HG03520 (cell line): ENCODE results near the gene NCAN.
"Not testable (repeated sequence)": the region's sequence is repeated elsewhere in the genome, so short reads cannot be mapped to it uniquely, and the experiment has no call there.

Experiments
- ATAC-seq: cut with Tn5 transposase; IDR thresholded peaks from one replicate; pipeline ENCODE4 v1.9.1; 2021; ENCODE audit warnings: mild to moderate bottlenecking, moderate library complexity; ENCODE audit not compliant: unreplicated experiment

The NCAN gene

DNA sequence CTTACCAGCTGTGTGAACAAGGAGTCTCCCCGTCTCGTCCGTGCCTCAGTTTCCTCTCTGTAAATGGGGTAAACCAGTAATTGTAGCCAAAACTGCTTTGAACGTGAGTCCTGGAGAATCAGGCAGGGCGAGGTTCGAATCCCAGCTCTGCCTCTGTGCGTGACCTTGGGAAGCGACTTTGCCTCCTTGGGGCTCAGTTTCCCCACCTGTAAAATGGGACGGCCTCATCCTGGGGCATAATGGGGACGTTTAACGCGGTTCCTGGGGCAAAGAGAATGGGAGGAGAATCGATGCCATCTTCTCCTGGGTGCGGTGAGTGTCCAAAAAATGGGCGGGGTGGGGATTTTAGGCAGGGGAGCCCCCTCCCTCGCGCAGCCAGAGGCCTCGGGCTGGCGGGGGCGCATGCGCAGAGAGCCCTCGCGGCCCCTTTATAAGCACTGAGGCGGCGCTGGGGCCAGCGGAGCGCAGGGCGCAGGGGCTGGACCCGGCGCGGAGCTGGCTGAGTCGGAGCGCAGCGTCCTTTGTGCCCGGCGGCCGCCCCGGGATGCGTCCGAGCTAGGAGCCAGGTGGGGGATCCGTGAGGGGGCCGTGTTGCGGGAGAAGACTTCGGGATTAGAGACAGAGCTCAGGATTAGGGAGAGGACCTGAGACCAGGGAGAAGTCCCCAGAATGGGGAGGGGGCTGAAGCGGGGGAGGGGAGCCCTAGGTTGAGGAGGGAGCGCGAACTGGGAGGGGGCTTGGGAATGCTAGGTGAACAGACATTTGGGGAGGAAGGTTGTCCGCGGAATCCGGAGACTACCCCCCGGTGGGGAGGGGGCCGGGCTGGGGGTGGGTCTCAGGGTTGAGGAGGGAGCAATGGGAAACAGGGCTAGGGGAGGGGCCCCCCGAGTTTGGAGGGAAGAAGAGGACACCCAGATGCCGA lies at the start of gene NCAN:
NCAN (plus strand) TSS at position 460 of the 922 bp plus-strand sequence. CDS start 4,996 bp downstream, outside the sequence.
- ATAC-seq, result no peak

DNA sequence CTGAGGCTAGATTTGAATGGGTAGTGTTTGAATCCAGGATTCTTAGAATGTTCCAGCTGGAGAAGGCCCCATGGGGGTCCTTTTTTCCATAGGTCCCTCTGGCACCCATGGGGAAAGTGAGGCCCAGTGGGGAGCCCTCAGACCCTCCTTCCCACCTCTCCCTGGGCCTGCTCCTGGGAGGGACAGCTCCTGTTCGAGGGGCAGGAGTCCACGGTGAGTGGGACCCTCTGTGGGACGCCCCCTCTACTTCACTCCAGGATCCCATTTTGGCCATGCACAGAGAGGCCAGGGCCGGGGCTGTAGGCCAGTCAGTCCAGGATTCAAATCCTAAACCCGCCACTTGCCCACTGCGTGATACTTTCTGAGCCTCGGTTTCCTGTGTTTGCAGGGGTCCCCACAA lies 49.3 kb upstream of the NCAN start:
- no peak for ATAC-seq

DNA sequence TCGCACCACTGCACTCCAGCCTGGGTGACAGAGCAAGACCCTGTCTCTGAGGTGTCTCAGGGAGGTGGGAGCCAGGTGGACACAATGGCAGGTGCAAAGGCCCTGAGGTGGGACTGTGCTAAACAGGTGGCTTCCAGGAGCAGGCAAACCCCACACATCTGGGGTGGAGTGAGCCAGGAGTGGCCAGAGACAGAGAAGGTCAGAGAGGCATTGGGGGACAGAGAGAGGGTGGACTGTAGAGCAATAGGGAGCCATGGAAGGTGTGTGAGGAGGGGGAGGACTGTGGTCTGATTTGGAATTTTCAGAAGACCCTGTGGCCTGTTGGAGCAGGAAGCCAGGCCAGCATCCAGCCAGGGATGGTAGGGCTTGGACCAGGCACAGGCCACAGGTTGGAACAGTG lies 46.4 kb upstream of the NCAN start:
- no peak for ATAC-seq

DNA sequence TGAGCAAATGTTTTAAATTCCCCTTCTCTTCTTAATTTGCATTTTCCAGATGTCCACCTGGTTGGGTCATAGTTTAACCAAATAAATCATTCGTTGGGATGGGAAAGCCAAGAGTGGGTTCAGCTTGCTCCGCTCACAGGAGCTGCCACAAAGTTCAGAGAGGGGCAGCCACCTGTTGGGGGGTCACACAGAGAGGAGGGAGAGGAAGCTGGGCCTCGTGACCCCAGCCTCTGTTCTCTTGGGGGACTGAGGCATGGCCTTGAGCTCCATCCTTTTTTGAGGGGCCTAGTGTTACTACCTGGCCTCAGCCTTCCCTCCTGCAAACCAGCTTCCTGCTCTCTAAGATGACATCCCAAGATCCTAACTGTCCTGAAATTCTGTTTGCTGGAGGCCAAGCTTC lies 44.1 kb upstream of the NCAN start:
- ATAC-seq, result no peak

DNA sequence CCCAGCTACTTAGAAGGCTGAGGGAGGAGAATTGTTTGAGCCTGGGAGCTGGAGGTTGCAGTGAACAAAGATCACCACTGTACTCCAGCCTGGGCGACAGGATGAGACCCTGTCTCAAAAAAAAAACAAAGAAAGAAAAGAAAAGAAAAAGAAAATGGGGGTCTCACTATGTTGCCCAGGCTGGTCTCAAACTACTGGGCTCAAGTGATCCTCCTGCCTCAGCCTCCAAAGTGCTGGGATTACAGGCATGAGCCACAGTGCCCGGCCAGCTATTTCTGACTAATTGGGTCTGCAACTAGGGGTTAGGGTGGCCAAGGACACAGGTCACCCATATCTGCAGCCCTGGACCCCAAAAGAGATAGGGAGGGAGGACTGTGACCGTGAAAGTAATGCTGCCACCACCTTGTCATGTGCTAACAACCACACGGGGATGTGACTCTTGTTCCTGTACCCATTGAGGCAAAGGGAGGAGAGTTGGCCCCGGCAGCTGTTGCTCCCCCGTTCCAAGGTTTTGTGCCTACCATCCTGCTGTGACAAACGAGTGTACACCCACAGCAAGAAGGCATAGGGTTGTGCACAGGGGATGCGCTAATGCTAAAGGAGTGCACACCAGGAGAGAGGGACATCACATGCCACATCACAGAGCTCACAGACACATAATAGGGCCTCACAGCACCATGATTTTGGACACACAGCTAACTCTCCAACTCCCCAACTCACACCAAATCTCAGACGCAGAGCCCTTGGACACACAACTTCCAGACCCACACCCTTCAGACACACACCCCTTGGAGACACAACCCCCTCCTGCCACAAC lies 42.3 kb upstream of the NCAN start:
- ATAC-seq, result no peak

DNA sequence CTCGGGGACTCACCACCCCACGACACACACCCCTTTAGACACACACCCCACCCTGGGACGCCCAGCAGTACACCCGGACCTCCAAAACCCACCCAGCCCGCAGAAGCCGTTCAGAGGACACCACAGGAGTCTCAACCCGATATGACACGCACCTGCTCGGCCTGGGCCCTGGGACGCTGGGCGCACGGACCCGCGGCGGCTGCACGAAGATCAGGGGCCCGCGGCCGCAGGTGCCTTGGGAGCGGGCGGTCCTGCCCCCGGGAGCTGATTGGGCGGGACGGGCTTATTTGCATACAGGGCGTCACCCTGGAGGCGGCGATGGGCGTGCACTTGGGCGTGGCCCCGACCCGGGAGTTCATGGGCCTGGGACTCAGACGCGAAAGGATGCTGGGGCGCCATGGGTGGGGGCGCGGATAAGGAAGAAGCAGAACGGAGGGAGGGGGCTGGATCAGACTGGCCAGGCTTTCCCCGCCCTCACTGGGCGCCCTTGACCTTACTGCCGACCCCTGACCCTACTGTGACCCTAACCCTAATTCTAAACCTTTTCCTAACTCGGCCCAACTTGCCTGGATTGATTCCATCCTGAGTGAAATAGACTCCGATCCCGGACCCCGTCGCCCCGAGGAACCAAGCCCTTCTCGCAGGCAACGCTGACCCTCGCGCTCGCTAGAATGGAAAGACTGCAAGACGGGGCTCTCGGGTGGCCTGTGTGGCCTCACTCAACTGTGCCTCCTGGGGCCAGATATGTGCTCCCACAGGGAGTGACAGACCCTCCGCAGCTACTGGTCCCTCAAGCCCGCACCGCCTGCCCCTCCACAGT lies 41.5 kb upstream of the NCAN start, which contains the start of gene MEF2B:
MEF2B (minus strand) TSS at position 211 of the 820 bp plus-strand sequence. CDS start 19,528 bp downstream, outside the sequence.
- ATAC-seq, result peak; percentile 86

DNA sequence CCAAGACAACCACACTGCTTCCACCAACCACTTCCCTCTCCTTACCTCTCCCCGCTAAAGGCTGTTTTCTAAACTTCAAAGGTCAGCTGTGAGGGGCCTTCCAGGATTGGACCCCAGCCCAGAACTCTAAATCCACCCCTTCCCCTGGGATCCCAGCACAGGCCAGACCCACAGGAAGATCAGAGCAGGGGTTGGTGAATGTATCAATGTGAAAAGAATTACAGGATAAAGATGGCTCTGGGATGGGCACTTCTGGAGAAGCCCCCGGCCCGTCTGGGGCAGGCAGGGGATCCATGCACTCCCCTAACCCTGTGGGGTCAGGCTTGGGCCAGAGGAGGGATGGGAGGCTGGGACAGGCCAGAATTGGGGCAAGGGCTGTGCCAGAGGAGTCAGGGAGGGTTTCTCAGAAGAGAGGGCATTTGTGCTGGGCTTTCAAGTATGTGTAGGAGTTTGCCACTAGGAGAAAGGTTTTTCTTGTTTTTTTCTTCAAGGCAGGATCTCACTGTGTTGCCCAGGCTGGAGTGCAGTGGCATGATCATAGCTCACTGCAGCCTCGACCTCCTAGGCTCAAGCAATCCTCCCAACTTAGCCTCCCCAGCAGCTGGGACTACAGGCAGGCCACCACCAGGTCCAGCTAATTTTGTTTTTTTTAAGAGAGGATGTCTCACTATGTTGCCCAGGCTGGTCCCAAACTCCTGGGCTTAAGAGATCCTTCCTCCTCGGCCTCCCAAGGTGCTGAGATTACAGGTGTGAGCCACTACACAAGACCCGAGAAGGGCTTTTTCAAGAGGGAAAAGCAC lies 40.7 kb upstream of the NCAN start:
- no peak for ATAC-seq

DNA sequence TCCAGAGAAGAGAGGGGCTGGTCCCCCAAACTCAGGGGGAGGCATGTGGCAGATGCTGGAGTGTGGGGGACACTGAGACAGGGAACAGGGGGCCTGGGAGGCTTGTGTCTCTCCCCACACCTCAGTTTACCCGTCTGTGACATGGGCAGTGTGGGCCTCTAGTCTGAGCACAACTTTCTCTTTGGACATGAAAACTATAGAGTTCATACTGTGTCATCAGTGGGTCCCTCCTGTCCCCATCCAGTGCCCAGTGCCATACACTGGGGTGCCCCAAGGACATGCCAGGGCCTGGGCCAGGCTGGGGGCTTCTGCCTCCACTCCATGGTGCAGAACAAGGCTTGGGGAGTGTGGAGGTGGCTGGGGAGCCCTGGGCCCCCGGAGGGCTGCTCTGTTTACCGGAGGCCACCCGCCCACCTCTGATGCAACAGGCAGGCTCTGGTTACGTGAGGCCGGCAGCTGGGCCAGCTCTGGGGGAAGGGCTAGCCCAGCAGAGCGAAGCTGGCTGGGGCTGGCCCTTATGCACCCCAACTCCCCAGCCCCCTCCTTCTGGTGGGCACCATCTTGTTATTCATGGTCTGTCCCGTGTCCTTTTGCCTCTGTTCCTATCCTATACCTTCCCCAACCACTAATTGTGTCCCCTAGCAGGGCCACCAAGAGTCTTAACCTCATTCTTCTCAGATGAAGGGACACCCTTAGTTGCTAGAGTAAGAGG lies 39.8 kb upstream of the NCAN start:
- ATAC-seq, result no peak

DNA sequence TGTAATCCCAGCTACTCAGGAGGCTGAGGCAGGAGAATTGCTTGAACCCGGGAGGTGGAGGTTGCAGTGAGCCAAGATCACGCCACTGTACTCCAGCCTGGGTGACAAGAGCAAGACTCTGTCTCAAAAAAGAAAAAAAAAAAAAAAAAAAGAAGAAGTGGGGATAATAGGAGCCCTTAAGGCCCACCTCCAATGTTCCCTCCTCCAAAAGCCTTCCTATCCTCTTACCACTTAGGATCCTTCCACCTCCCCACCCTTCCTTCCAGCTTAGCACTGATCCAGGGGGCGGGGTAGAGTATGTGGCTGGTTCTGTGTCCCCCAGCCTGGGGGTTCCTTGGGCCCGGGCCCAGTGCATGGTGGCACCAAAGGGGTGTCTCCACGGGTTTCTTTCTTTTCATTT lies 38.5 kb upstream of the NCAN start:
- ATAC-seq, result not testable (repeated sequence)

DNA sequence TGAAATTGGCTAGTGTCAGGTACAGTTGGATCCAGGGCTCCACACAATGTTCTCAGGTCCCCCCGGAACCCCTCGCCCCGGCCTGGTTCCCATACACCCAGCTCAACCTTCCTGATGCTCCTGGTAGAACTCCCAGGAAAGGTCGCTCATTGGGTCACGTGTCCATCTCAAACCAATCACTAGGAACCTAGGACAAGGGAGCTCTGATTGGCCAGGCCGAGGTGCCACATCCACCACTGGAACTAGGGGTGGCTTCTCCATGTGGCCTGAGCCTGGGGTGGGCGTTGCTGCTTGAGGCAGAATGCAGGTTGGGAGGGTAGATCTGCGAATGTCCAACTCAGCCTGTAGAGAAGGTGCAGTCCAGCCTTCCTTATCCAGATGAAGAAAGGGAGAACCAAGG lies 34.8 kb upstream of the NCAN start:
- ATAC-seq, result no peak

DNA sequence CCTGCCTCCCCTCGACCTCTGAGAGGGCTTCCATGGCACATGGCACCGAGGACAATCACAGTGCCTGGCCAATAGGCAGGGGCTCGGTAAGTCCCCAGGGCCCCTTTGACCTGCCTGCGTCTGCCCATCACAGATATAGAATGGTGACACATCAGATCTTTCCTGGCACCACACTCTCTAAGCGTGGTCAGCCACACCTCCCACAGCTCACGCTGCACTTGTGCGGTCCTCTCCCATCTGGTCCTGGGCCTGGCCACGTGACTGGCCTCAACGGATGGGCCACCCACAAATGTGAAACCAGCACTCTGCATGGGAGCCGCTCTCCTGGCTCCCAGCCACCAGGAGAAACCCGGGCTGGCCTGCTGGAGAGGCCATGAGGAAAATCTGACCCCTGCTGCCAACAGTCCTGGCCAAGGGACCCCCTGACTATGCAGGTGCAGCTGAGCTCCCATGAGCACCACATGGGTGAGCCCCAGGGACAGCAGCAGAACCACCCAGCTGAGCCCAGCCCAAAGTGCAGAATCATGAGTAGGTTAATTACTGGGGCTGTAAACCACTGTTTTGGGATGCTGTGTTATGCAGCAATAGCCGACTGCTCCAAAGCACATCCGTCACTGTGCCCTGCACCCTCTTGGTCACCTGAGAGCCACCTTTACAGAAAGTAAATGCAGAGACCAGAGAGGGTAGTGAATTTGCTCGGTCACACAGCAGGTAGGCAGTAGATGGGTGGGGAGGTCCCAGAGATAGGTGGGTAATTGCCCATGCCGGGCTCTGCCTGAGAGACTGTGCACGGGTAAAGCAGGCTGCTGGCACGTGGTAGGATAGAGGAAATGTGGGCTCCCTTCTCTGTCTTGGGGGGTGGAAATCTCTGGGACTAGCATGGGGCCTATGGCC lies 32.0 kb upstream of the NCAN start:
- ATAC-seq, result no peak

DNA sequence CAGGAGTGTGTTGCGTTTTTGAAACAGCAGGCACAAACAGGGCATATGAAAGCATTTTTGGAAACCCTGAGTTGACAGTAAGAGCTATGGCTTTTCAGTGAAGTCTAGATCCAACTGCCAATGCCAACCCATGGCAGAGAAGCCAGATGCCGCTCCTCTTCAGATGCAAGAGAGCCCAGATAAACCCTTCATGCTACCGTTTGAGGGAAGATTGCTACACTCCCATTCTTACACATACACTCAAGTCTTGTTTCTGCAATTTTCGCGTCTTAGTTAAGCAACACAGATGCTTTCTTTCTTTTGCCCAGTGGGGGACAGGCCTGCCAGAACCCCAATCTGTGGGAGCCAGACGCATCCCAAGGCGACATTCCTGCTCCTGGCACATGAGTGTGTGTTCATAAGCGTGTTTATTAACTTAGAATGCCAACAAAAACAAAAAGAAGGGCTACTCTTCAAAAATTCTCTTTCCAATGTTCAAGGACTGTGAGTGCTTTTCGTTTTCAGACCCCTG lies 30.2 kb upstream of the NCAN start:
- no peak for ATAC-seq

DNA sequence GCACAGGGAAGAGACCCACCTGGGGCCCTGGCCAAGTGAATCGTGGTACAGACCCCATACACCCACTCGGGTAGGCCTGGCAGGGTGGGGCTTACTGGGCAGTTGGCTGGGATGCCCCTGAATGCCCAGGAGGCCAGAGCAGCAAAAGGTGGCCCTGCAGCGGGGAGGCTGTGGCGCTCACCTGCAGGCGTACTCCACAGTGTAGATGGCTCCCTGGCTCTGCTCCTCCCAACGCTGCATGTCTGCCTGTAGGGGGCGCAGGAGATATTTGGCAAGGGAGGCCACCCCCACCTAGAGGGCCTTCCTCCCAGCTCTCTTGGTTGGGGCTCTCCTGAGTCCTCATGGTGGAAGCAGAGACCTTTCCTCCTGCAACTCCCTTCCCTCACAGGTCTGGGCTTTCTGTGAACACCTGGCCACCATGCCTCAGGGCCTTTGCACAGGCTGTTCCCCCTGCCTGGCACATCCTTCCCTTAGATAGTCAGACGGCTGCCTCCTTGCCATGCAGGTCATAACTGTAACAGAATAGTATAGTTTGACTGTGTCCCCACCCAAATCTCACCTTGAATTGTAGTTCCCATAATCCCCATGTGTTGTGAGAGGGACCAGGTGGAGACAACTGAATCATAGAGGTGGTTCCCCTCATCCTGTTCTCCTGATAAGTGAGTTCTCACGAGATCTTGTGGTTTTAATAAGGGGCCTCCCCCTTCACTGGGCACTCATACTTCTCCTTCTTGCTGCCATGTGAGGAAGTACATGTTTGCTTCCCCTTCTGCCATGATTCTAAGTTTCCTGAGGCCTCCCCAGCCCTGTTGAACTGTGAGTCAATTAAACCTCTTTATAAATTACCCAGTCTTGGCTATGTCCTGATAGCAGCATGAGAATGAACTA lies 25.7 kb upstream of the NCAN start:
- ATAC-seq, result no peak

DNA sequence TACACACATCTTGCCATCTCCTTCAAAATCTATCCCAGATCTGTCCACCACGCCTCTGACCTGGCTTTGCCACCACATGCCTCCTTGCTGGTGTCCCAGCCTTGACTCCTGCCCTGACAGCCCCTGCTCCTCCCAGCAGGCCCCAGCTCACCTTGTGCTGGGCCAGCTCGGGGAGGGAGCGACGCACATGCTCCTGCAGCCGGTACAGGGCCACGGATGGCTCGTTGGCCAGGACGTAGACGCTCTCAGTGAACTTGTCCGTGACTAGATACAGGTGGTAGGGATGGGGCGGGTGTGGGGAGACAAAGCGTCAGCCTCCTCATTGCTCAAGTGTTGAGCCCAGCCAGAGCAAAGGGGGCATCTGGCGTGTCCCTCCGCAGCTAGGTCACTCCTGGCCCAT lies 25.0 kb upstream of the NCAN start:
- no peak for ATAC-seq

DNA sequence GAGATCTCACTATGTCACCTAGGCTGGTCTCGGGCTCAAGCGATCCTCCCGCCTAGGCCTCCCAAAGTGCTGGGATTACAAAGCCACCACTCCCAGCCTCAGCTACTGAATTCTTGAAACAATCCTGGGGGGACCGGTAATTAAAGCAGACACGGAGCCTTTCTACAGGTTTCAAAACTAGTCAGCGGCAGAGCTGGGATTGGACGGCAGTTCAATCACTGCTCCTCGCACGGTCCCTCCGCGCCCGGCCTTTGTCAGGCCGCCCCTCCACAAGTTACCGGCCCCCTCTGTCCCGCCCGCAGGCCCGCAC lies 20.0 kb upstream of the NCAN start:
- ATAC-seq, result no peak

DNA sequence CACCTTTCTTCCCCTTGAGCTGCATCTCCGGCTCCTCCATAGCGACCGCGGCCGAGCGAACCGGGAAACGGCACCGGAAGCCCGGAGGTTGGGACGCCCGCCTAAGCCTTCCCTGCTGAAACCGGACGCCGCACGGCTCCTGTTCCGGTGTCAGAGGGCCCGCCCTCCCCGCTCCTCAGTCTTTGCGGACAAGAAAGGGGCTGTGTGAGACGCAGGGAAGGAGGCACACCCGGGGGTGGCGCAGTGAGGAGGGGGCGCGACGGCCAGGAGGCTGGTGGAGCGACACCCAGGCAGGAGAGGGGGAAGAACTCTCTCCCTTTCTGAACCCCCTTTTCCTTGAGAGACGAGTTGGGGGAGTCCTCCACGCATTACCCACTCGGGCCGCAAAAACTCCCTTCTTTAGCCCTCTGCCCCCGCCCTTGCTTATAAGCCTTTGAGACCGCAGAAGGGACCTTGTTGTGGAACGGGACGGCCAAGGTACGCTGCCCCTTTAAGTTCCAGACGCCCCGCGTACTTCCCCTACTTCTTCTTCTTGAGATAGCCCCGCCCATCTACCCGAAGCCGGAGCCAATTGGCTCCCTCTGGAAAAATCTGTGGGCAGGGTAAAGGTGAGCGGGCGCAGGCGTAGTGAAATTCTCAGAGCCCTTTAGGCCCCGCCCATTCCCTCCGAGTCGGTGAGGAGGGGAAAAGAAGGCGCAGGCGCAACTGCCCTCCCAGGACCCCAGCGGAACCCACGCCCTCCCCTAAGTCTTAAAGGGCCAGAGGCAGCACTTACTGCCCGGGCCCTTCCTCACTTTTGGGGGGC lies 19.5 kb upstream of the NCAN start, which contains the start of the genes BORCS8 and RFXANK:
BORCS8 (minus strand) TSS at position 75 of the 805 bp plus-strand sequence; CDS start at position 40, 35 bp downstream.
RFXANK (plus strand) TSS at position 181 of the 805 bp plus-strand sequence. CDS start 1,689 bp downstream, outside the sequence.
- ATAC-seq, result peak; percentile 82
